ENCODE results near the gene SNAI3.

The SNAI3 gene

GRCh38 chr16:88665148-88665547 is 21.2 kb downstream of the SNAI3 start:
- no peak for DNase-seq

- peak; percentile 90 to 96 (median 92) for DNase-seq
These were observed 23.3 kb downstream of the SNAI3 start, which contains the start of gene MVD for GRCh38 chr16:88662843-88663606. TSS of gene MVD (minus strand) at chr16:88663091. CDS start at chr16:88663080, 11 bp downstream.

- no peak for DNase-seq
These were observed 24.0 kb downstream of the SNAI3 start for GRCh38 chr16:88662222-88662842.

DNA sequence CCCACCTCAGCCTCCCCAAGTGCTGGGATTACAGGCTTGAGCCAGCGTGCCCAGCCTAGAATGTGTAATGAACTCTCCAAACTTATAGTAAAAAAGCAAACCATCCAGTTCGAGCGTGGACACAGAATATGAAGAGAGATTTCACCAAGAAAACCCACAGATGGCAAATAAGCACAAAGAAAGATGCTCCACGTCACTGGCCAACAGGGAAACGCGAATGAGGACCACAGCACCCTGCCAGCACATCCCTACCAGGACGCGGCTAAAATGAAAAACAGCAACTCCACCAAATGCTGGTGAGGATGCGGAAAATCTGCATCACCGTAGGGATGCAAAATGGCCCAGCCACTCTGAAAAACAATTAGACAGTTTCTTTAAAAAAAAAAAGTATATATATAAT is 24.8 kb downstream of the SNAI3 start:
- DNase-seq: no peak

DNA sequence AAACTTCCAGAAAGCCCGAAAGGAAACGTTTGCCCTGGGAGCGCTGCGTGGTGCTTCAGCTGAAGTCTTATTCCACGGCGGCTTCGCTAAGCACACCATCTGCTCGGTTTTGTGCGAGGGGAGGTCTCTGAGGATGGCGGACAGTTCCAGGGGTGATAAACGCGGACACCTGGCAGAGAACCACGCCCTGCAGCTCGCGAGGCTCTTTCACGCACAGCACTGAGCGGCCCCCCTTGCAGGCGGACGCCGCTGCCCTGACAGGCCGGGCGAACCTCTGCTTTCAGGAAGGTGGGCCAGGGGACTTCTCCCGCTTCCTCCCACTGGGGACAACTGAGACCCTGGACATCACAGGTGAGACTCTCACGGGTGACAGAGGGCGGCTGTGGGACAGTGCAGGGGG is 27.1 kb downstream of the SNAI3 start:
- no peak for DNase-seq

DNA sequence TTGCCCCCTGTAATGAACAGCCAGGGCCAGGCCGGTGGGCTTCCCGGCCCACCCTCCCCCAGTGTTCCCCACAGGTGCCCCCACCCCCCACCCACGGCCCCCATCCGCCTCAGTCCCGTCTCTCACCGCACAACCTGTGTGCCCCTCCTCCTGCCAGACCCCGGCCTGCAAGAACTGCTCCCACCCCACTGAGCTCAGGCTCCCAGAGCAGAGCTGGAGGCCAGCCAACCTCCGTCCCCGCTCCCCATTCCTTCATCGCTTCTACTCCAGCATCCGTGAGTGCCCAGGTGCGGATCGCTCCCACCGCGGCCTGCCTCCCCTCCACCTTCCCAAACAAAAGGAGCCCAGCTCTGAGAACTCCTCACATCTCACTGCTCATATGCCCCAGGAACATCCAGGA is 27.6 kb downstream of the SNAI3 start:
- DNase-seq: no peak

DNA sequence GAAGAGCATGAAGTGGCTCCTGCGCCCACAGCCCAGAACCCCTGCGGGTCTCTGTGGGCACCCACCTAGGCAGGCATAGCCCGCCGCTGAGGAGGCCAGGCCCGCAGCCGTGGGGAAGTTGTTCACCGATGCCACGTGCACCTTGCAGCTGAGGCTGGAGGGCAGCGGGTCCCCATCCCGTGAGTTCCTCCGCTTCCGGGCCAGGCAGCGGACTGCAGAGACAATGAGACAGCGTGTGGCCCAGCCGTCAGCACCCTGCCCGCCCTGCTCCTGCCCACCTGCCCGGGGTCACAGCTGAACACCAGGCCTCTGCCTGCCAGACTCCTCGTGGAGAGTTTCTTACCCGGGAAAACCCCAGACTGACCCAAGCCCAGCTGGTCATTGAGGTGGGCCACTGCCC is 28.9 kb downstream of the SNAI3 start:
- DNase-seq: no peak

DNA sequence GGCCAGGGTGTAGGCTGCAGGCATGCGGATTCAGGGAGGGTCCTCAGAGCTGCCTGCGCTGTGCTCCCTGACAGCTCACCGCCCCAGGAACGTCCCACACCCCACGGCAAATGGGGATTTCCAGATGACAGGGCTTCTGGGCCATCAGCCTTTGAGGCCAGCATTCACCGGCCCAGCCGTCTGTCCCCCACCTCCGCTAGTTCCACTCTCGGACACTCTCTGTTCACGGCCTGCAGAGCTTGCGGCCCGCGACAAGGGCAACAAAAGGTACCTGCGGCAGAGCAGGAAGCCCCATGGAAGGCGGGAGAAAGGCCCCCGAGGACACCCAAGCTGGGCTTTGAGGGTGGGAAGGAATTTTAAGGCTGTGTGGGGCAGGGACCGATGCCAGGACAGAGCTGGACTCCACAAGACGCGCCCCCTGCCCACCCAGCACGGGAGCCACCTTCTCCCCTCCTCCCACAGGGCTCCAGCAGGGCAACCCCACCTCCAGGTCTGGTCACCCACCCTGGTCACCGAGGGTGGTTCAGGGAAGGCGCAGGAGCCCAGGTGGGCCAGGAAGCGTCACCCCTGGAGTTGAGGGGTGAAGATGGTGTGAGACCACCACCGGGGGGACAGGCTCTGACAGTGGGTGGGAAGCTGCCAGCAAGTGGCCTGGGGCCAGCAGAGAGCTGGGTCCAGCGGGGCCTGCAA is 29.9 kb downstream of the SNAI3 start:
- DNase-seq: no peak

DNA sequence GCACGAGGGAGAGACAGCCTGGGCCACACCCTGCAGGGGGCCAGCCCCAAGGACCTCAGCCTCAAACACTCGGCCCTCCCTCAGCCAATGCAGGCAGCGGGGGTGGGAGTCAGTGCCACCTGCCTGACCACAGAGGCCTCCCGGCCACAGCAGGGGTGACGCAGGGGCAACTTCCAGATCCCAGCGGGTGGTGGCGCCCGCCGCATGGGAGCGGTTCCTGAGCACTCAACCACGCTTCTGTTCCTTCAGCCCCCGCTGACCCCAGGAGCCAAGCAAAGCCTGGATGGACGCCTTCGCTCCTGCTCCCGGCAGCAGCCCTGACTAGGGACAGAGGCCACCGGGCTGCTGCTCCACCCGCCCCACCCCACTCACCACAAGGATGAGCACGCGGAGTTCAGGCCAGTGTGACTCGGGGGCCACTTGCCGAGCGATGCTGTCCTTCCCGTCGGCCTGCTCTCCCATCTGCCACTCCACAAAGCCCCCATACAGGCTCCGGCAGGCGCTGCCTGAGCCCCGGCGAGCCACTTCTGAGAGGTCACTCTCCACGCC is 30.5 kb downstream of the SNAI3 start:
- no peak for DNase-seq

DNA sequence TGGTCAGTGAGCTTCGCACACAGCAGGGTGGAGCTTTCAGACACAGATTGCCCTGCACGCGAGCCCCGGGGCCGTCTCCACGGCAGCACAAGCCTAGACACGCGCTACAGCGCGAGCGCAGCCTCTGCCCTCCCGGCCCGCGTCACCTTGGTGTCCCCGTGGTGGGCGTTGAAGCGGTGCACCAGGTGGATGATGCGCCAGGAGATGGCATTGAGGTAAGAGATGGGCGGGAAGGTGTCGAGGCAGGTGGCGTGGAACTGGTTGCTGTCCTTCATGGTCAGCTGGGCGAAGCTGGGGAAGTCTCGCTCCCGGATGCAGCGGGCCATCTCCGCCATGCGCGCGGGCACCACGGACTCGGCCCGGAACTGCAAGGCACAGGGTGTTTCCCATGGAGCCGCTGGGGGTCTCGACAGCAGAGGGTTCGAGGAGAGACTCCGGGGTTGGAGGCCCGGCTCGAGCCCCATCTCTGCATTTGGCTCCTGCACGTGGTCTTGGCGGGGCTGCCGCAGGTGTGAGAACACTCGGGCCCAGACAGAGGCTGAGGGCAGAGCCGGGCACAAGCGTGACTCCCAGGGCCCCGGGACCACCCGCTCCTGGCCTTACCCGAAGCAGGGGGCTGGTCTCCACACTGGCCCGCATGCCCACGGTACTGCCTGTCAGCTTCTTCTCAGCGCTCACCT is 31.1 kb downstream of the SNAI3 start:
- no peak for DNase-seq

- no peak for DNase-seq
These were observed 31.8 kb downstream of the SNAI3 start for GRCh38 chr16:88654363-88655052.

- DNase-seq: no peak
These were observed 32.5 kb downstream of the SNAI3 start for GRCh38 chr16:88653596-88654362.

GRCh38 chr16:88653101-88653500 is 33.2 kb downstream of the SNAI3 start:
- DNase-seq: no peak

- DNase-seq: no peak
These were observed 33.6 kb downstream of the SNAI3 start for GRCh38 chr16:88652762-88653063.

DNA sequence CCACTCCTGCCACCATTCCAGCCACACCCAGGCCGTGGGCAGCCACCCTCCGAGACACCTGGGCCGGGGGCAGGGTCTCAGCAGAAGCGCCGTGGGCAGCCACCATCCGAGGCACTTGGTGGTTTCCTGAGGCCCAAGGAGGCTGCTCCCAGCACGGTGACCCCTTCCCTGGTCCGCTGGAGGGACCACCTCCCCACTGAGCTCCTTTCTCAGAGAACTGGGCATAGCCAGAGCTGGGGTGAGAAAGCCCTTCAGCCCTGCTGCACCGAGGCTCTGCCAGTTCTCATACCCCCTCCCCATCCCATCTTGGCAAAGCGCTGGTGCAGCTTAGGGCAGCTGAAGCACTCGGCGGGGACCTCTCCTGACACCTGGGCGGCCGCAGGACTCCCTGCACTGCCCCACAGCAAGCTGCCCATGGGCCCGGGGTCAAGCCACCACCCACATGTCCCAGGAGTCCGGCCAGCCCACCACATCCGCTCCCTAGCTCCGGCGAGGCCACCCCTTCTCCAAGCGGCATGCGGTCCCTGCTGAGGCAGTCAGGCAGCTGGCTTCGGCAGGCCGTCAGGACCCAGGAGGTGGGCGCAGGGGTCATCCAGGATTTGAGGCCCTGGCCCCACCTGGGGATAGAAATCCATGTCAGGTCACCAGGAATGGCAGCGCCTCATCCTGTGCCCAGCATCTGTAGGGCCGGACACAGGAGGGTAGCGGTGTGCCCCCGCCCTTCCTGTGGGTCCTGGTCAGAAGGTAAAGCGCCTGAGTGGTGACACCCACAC is 34.1 kb downstream of the SNAI3 start:
- no peak for DNase-seq

DNA sequence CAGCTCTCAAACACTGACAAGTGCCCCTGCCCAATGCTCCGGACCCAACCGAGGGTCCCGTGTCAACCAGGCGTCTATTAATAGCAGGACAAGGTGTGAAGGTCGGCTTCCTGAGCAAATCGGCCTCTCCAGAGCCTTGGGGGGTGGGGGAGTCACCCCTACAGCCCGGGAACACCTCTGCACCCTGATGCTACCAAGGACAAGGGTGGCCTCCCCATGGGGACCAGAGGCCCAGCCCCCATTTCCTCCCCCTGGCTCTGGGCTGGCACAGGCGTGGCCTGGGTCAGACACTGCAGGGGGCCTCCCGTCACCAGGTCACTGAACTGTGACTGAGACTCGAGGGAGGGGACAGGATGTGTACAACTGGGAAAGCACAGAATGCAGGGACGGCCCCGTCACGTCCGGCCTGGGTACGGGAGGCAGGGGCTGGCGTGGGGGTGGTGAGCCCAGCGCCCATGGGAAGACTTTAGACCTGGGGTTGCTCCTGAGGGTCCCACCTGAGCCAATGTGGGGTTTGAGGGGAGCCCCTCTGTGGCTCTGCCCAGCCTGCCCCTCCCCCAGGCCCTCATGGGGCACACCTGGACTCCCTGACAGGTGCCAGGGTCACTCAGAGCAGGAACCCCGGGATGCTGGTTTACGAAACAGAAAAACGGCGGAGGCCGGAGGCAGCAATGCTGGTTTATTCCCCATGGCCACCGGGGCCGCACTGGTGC is 34.9 kb downstream of the SNAI3 start:
- peak; percentile 28 to 72 (median 62) for DNase-seq

- DNase-seq: peak; percentile 50 to 71 (median 66)
These were observed 35.5 kb downstream of the SNAI3 start, which contains the start of gene CYBA for GRCh38 chr16:88650749-88651275. TSS of gene CYBA (minus strand) at chr16:88651053. CDS start at chr16:88651013, 40 bp downstream.

GRCh38 chr16:88649924-88650748 is 36.2 kb downstream of the SNAI3 start:
- DNase-seq: peak in 5 of 6 experiments; percentile 21 to 69 (median 43)

Data from stimulated activated naive CD4-positive, alpha-beta T cell (primary cell).